Neural crest cell (in vitro differentiated cells): ENCODE results near the gene SLC25A21. TPM values are rescaled to one million over a fixed set of nuclear protein-coding genes. Genes with fewer than 3 reads are reported as not detected.

Source experiments
- DNase-seq: peaks from one replicate; pipeline ENCODE4 v3.0.0; 2021; ENCODE audit warnings: low read depth, mixed read lengths, low spot score
- H3K27ac Mint-ChIP-seq: one replicate; pipeline ENCODE4 v1.8.0; 2021; ENCODE audit warnings: mild to moderate bottlenecking, mixed read lengths; ENCODE audit not compliant: unreplicated experiment
- H3K27me3 Mint-ChIP-seq: 2 replicates; pipeline ENCODE4 v1.8.0; 2021; ENCODE audit warnings: low read depth, mild to moderate bottlenecking, mixed read lengths
- H3K36me3 Mint-ChIP-seq: 2 replicates; pipeline ENCODE4 v1.8.0; 2021; ENCODE audit warnings: low read depth, mild to moderate bottlenecking, mixed read lengths
- H3K4me1 Mint-ChIP-seq: 2 replicates; pipeline ENCODE4 v1.8.0; 2021; ENCODE audit warnings: mixed read lengths
- H3K4me3 Mint-ChIP-seq: one replicate; pipeline ENCODE4 v1.8.0; 2021; ENCODE audit warnings: mild to moderate bottlenecking, mixed read lengths
- H3K9me3 Mint-ChIP-seq: 2 replicates; pipeline ENCODE4 v1.8.0; 2021; ENCODE audit warnings: mixed read lengths
- total RNA-seq: library from RNA; stranded (reverse); gene quantifications from 2 replicates; pipeline ENCODE4 v1.2.1, GENCODE V29; 2021
- TF ChIP-seq, protein P1 (sequence below): fragments of 200-600 bp; sonication (generic); conservative IDR thresholded peaks from 2 replicates; pipeline ENCODE4 v1.5.0; 2021; ENCODE audit warnings: antibody characterized with exemption, mild to moderate bottlenecking

Gene SLC25A21
- total RNA-seq, 1 donor from 2014 or later: 2.2 TPM

- H3K4me1 Mint-ChIP-seq: peaks cover 9% of the 10 kb centered on the region
- TF ChIP-seq, protein P1, sequence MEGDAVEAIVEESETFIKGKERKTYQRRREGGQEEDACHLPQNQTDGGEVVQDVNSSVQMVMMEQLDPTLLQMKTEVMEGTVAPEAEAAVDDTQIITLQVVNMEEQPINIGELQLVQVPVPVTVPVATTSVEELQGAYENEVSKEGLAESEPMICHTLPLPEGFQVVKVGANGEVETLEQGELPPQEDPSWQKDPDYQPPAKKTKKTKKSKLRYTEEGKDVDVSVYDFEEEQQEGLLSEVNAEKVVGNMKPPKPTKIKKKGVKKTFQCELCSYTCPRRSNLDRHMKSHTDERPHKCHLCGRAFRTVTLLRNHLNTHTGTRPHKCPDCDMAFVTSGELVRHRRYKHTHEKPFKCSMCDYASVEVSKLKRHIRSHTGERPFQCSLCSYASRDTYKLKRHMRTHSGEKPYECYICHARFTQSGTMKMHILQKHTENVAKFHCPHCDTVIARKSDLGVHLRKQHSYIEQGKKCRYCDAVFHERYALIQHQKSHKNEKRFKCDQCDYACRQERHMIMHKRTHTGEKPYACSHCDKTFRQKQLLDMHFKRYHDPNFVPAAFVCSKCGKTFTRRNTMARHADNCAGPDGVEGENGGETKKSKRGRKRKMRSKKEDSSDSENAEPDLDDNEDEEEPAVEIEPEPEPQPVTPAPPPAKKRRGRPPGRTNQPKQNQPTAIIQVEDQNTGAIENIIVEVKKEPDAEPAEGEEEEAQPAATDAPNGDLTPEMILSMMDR: no peak
- H3K27me3 Mint-ChIP-seq: no peaks in the 10 kb centered on the region
- DNase-seq: no peak
- no peaks in the 10 kb centered on the region for H3K9me3 Mint-ChIP-seq
- no peaks in the 10 kb centered on the region for H3K36me3 Mint-ChIP-seq
- H3K4me3 Mint-ChIP-seq: no peak overlapping the region
- no peak overlapping the region for H3K27ac Mint-ChIP-seq
Observed at GRCh38 chr14:36807727-36808126, 364.7 kb downstream of the SLC25A21 start.

DNA sequence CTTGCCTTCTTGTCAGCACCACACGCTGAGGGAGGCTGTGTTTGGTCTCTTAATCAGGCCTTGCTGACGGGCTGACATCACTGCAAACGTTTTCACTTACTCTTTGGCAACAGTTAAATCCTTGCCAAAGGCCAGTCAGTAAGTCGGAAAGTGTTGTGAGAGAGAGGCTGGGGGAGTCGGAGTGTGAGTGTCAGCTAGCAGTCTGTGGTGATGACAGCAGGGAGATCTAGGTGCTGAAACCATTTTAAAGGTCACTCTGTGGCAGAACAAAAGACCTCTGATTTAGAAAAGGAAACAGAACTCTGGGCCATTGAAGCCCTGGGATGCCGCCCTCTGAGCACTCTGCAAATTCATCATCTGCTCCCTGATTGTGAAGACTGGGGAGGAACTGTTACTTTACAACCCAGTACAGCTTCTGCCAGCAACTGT lies 367.3 kb downstream of the SLC25A21 start:
- Mint-ChIP-seq H3K4me3 (no peak overlapping the region), H3K27ac (no peak overlapping the region), H3K4me1 (peaks cover 9% of the 10 kb centered on the region), H3K27me3 (no peaks in the 10 kb centered on the region), H3K9me3 (no peaks in the 10 kb centered on the region), H3K36me3 (no peaks in the 10 kb centered on the region)
- TF ChIP-seq, protein P1: no peak
- no peak for DNase-seq

- H3K36me3 Mint-ChIP-seq: no peaks in the 10 kb centered on the region
- no peak for DNase-seq
- H3K9me3 Mint-ChIP-seq: no peaks in the 10 kb centered on the region
- H3K4me1 Mint-ChIP-seq: no peaks in the 10 kb centered on the region
- no peak overlapping the region for H3K4me3 Mint-ChIP-seq
- H3K27ac Mint-ChIP-seq: no peak overlapping the region
- TF ChIP-seq, protein P1: no peak
- H3K27me3 Mint-ChIP-seq: no peaks in the 10 kb centered on the region
Observed at GRCh38 chr14:36797634-36798033, 374.8 kb downstream of the SLC25A21 start.

DNA sequence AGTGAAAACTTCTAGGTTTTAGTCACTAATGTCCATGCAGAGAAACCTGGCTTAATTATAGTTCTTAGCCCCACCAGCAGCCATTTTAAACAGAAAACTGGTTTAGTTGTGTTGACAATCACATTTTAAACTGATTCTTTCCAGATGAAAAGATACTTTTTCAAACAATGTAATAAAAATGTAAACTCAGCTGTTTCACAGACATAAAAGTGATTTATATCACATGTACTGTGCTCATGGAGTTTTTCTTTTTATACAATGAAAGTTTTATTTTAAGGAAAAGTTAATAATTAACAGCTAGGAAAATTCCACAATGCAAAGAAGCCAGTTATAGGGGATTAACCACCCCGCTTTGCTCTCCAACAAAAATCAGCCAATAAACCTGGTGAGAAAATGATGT lies 381.0 kb downstream of the SLC25A21 start:
- no peaks in the 10 kb centered on the region for H3K4me1 Mint-ChIP-seq
- TF ChIP-seq, protein P1: no peak
- H3K27me3 Mint-ChIP-seq: no peaks in the 10 kb centered on the region
- H3K9me3 Mint-ChIP-seq: no peaks in the 10 kb centered on the region
- H3K4me3 Mint-ChIP-seq: no peak overlapping the region
- H3K36me3 Mint-ChIP-seq: no peaks in the 10 kb centered on the region
- DNase-seq: no peak
- H3K27ac Mint-ChIP-seq: no peak overlapping the region

DNA sequence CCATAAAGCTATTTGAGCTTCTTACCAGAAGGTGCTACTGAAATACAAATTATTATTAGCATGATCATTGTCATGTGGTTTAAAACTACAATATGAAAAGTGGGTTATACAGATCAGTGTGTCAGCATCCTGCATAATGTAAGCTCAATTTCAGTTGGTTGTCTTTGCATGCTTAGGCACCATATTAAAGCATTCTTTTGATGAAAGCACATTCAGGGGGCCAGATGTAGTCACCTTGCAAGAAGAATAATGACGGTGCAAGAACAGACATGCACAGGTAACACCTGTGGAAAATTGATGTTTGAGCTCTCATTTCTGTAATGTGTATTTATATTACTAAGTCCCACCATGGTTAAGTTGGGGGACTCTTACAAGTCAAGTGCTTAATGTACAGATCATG lies 386.9 kb downstream of the SLC25A21 start:
- Mint-ChIP-seq H3K27ac (no peak overlapping the region), H3K36me3 (peaks cover 2% of the 10 kb centered on the region), H3K4me1 (no peaks in the 10 kb centered on the region), H3K9me3 (peaks cover 14% of the 10 kb centered on the region), H3K27me3 (no peaks in the 10 kb centered on the region), H3K4me3 (no peak overlapping the region)
- DNase-seq: no peak
- TF ChIP-seq, protein P1: no peak

DNA sequence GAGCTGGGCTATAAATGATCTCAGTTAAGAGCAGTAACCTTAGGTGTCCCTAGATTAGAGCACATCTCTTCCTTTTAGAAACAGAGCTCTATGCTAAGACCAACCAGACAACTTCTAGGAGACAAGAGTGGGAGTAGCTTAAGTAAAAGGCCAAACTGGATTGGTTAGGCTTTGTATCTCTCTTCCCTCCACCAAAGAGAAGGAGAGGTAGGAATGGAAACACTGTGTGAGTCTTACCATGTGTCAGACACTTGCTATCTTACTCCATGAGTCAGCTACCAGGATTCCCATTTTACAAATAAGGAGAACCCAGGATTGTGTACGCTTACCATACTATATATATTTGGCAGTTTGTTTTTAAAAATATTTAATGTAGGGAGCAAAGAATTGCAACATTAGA lies 387.9 kb downstream of the SLC25A21 start:
- Mint-ChIP-seq H3K27me3 (no peaks in the 10 kb centered on the region), H3K4me1 (no peaks in the 10 kb centered on the region), H3K4me3 (no peak overlapping the region), H3K27ac (no peak overlapping the region), H3K36me3 (peaks cover 2% of the 10 kb centered on the region), H3K9me3 (peaks cover 16% of the 10 kb centered on the region)
- TF ChIP-seq, protein P1: no peak
- DNase-seq: no peak
